Measurements from ENCODE around the gene FSTL3. TPM values are rescaled to one million over a fixed set of nuclear protein-coding genes. Genes with fewer than 3 reads are reported as not detected.

FSTL3 gene
- total and polyA plus RNA-seq, 10 of the 15 experiments (the other 5 are each of a cell fraction or from before 2014, with no cell fraction given) = 0.42 to 13.5 (median 3.6) TPM

- TF ChIP-seq SREBF1 (IDR thresholded peaks at IDR 0.05; ENCODE audit: low read length) (no peak), NRF1 (conservative IDR thresholded peaks at IDR 0.05; ENCODE audit: low read depth, low read length) (no peak), ZSCAN29 (IDR thresholded peaks at IDR 0.05) (no peak), SMAD5 (IDR thresholded peaks at IDR 0.05; ENCODE audit: low read depth) (no peak), NFYA (IDR thresholded peaks at IDR 0.05; ENCODE audit: borderline replicate concordance, low read depth, low read length) (no peak), NFXL1 (IDR thresholded peaks at IDR 0.05; ENCODE audit: borderline replicate concordance) (no peak), ZBTB11 (CRISPR knock-in tag; IDR thresholded peaks at IDR 0.05) (no peak), ZNF274 (IDR thresholded peaks at IDR 0.05; ENCODE audit: insufficient read depth, insufficient read length) (no peak), POLR2AphosphoS5 (IDR thresholded peaks at IDR 0.05; ENCODE audit: low read length) (no peak), MLLT1 (IDR thresholded peaks at IDR 0.05) (0 out of 2 replicates have a peak, but pooled peaks have one; percentile 42), LARP7 (IDR thresholded peaks at IDR 0.05) (no peak), CEBPZ (IDR thresholded peaks at IDR 0.05; ENCODE audit: low read depth, low read length) (no peak), BACH1 (IDR thresholded peaks at IDR 0.05; ENCODE audit: borderline replicate concordance) (0 out of 2 replicates have a peak, but pooled peaks have one; percentile 9), MAX (IDR thresholded peaks at IDR 0.05; ENCODE audit: low read depth, low read length) (no peak), TARDBP (IDR thresholded peaks at IDR 0.05; ENCODE audit: borderline replicate concordance) (no peak), RFX5 (IDR thresholded peaks at IDR 0.05; ENCODE audit: low read depth, low read length) (no peak), USF1 (IDR thresholded peaks at IDR 0.05; ENCODE audit: borderline replicate concordance, extremely low read length, insufficient read depth, low read depth, low read length) (no peak), SREBF2 (IDR thresholded peaks at IDR 0.05; ENCODE audit: low read length) (no peak), WRNIP1 (IDR thresholded peaks at IDR 0.05; ENCODE audit: borderline replicate concordance, low read depth, low read length) (no peak)
Measured at GRCh38 chr19:661427-662196, 14.6 kb upstream of the FSTL3 start (continued).

All from GM12878 (cell line).